GM04503 (cell line): ENCODE results near the gene GABBR2.

Experiments
- DNase-seq: peaks from one replicate; pipeline ENCODE4 v3.0.0-alpha.2; 2012; ENCODE audit warnings: low read depth

Gene GABBR2

DNA sequence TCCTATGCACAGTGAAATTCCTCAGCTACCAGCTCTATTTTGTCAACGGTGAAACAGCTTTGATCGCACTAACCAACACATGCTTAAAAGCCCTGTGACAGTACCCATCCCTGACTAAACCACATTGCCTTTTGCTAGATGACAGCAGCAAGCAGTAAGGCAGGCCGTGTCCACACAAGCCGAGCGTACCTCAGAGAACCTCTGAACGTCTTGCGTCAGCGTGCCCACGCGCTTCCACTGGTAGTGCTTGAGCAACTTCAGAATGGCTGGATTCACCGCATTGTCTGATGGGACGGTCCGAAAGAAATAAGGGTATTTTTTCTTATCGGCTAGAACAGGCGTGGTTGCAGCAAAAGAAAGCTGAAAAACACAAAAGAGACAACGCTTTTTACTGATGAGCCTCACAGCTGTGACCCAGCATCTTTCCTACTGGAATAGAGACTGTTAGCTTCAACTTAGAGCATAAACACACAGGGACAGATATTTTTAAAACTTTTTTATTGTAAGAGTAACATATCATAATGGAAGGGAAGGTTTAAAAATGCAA is 167.0 kb downstream of the GABBR2 start:
- no peak for DNase-seq

- no peak for DNase-seq
These were observed 168.3 kb downstream of the GABBR2 start for GRCh38 chr9:98540476-98540875.

DNA sequence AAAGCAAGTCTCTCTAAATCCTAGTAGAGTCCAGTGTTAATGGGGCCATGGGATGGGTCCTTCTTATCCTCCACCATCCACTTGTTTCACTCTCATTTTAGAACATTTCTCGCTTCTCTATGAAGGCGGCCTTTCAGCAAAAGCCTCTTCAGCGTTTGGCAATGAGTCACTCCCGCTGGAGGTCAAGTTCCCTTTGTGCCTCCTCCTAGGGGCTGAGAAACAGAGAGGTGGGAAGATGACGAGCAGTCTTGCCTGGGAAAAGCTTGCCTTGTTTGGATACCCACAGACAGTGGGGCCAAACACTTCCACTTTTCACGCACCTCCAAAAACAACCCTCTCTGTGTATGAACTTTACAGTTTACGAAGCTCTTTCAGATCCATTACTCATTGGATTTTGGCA is 168.8 kb downstream of the GABBR2 start:
- DNase-seq: no peak

- no peak for DNase-seq
These were observed 170.1 kb downstream of the GABBR2 start for GRCh38 chr9:98538626-98539031.

- DNase-seq: no peak
These were observed 170.5 kb downstream of the GABBR2 start for GRCh38 chr9:98538203-98538602.

- DNase-seq: no peak
These were observed 172.1 kb downstream of the GABBR2 start for GRCh38 chr9:98536542-98537173.

GRCh38 chr9:98533866-98534265 is 174.9 kb downstream of the GABBR2 start:
- no peak for DNase-seq

- DNase-seq: no peak
These were observed 175.6 kb downstream of the GABBR2 start for GRCh38 chr9:98533132-98533531.

DNA sequence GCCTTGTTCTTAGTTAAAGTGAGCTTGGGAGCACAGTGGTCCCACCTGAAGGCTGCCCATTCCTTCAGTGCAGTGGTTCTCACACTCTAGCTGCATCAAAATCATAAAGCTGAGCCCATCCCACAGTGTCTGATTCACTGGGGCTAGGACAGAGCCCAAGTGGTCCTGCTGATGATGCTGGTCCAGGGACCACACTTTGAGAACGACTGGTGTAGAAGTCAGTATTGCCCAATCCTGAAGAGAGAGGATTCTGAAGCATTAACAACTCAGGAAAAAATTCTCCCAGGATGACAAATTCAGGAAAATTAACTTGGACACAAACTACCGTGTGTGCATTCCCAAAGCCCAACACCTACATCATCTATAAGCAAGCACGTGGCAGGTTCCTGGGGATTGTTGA is 176.2 kb downstream of the GABBR2 start:
- DNase-seq: no peak

DNA sequence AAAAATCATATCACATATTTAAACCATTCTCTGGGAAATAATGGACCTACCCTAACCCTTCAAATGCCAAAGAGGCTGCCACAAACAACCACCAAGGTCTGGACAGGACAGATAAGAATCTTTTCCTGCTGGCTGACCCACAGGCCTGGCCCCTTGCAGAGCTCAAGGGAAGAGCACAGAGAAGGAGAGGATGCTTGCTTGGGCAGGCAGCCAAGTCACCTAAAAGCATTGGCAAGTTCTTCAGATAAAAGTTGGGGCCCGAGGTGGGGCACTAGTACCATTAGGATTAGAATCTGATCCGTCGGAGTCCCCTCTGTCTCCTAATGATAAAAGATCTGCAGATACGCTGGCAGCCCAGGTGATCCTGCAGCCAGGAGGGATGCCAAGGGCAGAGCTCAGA is 176.6 kb downstream of the GABBR2 start:
- no peak for DNase-seq

- DNase-seq: no peak
These were observed 177.8 kb downstream of the GABBR2 start for GRCh38 chr9:98530806-98531386.

DNA sequence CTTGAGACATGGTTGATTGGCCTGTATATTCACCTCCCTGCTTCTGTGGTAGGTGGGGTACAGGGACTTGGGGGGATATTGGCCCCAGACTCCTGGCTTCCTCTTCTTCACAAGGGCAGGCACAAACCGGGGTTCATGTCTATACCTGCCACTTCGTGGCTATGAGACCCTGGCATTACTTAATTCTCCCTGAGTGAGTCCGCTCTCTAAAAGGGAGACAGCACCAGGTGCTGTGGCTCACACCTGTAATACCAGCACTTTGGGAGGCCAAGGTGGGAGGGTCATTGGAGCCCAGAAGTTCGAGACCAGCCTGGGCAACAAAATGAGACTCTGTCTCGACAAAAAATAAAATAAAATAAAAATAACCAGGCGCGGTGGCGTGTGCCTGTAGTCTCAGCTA is 178.5 kb downstream of the GABBR2 start:
- no peak for DNase-seq

GRCh38 chr9:98529841-98530240 is 178.9 kb downstream of the GABBR2 start:
- no peak for DNase-seq

GRCh38 chr9:98523231-98523901 is 185.4 kb downstream of the GABBR2 start:
- peak; percentile 21 for DNase-seq

- no peak for DNase-seq
These were observed 186.2 kb downstream of the GABBR2 start for GRCh38 chr9:98522487-98522886.

GRCh38 chr9:98521141-98521540 is 187.6 kb downstream of the GABBR2 start:
- peak; percentile 76 for DNase-seq

GRCh38 chr9:98520221-98520960 is 188.3 kb downstream of the GABBR2 start:
- DNase-seq: peak; percentile 24

DNA sequence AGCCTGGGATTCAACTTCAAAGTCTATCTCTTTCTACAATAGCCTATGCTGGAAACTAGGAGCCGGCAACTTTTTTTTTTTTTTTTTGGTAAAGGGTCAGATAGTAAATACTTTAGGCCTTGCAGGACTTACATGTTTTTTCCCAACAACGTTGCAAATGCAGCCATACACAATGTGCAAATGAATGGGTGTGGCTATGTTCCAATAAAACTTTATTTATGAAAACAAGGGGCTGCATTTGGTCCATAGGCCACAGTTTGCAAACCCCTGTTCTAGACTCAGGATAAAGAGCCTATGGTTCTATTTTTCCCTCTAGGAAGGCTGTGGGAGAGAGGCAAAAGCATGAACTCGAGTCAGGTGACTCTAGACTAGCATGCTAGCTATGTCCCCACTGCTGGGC is 189.1 kb downstream of the GABBR2 start:
- no peak for DNase-seq

GRCh38 chr9:98518556-98518955 is 190.2 kb downstream of the GABBR2 start:
- DNase-seq: no peak

DNA sequence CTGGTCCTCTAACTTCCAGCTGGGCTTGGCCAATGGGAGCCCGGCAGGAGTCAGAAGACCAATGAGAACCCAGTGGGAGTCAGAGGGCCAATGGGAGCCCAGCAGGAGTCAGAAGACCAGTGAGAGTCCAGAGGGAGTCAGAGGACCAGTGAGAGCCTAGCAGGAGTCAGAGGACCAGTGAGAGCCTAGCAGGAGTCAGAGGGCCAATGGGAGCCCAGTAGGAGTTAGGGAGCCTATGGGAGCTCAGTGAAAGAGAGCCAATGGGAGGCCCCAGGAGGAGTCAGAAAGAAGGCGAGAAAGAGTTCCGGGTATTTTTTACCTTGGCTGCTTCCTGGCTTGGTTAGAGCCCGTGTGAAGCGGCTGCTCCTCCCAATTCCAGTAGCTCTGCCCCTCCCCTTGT is 191.0 kb downstream of the GABBR2 start:
- DNase-seq: no peak

- no peak for DNase-seq
These were observed 191.7 kb downstream of the GABBR2 start for GRCh38 chr9:98516897-98517503.

- no peak for DNase-seq
These were observed 192.4 kb downstream of the GABBR2 start for GRCh38 chr9:98516205-98516896.
